ENCODE measurements around the gene TRIO.
"Not testable (repeated sequence)": the region's sequence is repeated elsewhere in the genome, so short reads cannot be mapped to it uniquely, and the experiment has no call there.

The TRIO gene

GRCh38 chr5:14142827-14143545 is at the start of gene TRIO:
Gene TRIO, plus strand, starts transcription at chr5:14143342. Its CDS starts 384 bp downstream, at chr5:14143726.
- H3K9me3 ChIP-seq, result no peaks in the 10 kb centered on the region
- no peaks in the 10 kb centered on the region for H3K27me3 ChIP-seq
- H3K36me3 ChIP-seq, result no peaks in the 10 kb centered on the region
- no peak for TF ChIP-seq Cebpa-rat (IDR thresholded peaks at IDR 0.05)
- H4K20me1 ChIP-seq, result peaks cover 43% of the 10 kb centered on the region
- peak within 1 kb of the TSS; percentile 96 for H3K9ac ChIP-seq
- peak within 1 kb of the TSS; percentile 95 for H3K27ac ChIP-seq
- peaks cover 37% of the 10 kb centered on the region for H3K4me1 ChIP-seq
- peak within 1 kb of the TSS; percentile 97 for H3K4me3 ChIP-seq
- H3K4me2 ChIP-seq, result peak within 1 kb of the TSS; percentile 93

DNA sequence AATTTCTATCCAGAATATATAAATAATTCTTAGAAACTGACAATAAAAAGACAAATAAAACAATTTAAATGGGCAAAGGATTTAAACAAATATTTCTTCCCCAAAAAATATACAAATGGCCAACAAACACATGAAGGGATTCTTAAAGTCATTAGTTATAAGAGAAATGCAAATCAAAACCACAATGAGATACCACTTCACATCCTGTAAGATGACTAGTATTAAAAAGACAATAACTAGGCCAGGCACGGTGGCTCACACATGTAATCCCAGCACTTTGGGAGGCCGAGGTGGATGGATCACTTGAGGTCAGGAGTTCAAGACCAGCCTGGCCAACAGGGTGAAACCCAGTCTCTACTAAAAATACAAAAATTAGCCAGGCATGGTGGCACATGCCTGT is 45.8 kb upstream of the TRIO start:
- not testable (repeated sequence) for H4K20me1 ChIP-seq, H3K4me1 ChIP-seq, H3K9ac ChIP-seq, H3K36me3 ChIP-seq, H3K4me2 ChIP-seq, H3K27ac ChIP-seq, H3K9me3 ChIP-seq, H3K27me3 ChIP-seq, H3K4me3 ChIP-seq

DNA sequence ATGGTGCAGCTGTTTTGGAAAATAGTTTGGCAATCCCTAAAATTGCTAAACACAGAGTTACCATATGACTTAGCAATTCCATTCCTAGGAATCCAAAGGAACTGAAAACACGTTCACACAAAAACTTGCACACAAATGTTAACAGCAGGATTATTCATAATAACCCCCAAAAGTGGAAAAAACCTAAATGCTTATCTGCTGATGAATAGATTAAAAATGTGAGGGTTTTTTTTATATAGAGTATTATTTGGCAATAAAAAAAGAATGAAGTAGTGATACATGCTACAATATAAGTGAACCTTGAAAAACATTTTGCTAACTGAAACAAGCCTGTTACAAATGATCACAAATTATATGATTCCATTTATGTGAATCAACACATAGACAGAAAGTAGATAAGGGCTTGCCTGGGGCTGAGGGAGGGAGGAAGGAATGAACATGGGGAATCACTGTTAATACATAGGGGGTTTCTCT is 45.1 kb upstream of the TRIO start:
- Histone ChIP-seq H3K36me3 (no peaks in the 10 kb centered on the region), H3K9me3 (peaks cover 1% of the 10 kb centered on the region; the same call in 1 of the 2 replicates), H3K4me3 (no peak overlapping the region), H3K27ac (no peak overlapping the region), H3K4me2 (no peak overlapping the region), H3K27me3 (no peaks in the 10 kb centered on the region), H4K20me1 (no peaks in the 10 kb centered on the region), H3K4me1 (no peaks in the 10 kb centered on the region), H3K9ac (no peak overlapping the region)
- TF ChIP-seq Cebpa-rat (IDR thresholded peaks at IDR 0.05), result no peak

- H3K4me3 ChIP-seq, result no peak overlapping the region
- no peak for TF ChIP-seq Cebpa-rat (IDR thresholded peaks at IDR 0.05)
- peaks cover 11% of the 10 kb centered on the region for H3K9me3 ChIP-seq
- H3K27me3 ChIP-seq, result no peaks in the 10 kb centered on the region
- no peak overlapping the region for H3K27ac ChIP-seq
- no peaks in the 10 kb centered on the region for H3K36me3 ChIP-seq
- no peak overlapping the region for H3K9ac ChIP-seq
- H4K20me1 ChIP-seq, result no peaks in the 10 kb centered on the region
- H3K4me2 ChIP-seq, result no peak overlapping the region
- no peaks in the 10 kb centered on the region for H3K4me1 ChIP-seq
These were observed 42.9 kb upstream of the TRIO start for GRCh38 chr5:14100281-14100680.

DNA sequence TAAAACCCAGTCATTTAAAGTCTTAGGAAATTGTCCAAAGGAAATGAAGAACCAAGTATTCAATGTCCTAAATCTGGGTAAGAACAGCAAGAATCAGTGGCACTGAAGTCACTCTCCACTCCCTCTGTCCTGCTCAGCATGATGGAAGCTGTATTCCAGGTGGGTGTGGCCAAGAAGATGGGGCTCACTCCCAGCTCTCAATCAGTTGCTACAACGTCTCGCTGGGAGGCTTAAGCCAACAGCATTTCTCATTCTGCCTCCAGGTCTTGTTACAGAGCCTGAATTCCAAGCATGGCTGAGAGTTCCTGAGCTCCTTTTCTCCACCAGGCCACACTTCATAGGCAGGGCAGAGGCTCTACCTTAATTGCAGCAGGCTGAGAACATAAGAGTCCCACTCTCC is 41.2 kb upstream of the TRIO start:
- no peaks in the 10 kb centered on the region for H4K20me1 ChIP-seq
- no peaks in the 10 kb centered on the region for H3K4me1 ChIP-seq
- peaks cover 11% of the 10 kb centered on the region for H3K9me3 ChIP-seq
- no peaks in the 10 kb centered on the region for H3K36me3 ChIP-seq
- TF ChIP-seq Cebpa-rat (IDR thresholded peaks at IDR 0.05), result no peak
- H3K27me3 ChIP-seq, result no peaks in the 10 kb centered on the region
- H3K9ac ChIP-seq, result no peak overlapping the region
- no peak overlapping the region for H3K27ac ChIP-seq
- no peak overlapping the region for H3K4me3 ChIP-seq
- no peak overlapping the region for H3K4me2 ChIP-seq

DNA sequence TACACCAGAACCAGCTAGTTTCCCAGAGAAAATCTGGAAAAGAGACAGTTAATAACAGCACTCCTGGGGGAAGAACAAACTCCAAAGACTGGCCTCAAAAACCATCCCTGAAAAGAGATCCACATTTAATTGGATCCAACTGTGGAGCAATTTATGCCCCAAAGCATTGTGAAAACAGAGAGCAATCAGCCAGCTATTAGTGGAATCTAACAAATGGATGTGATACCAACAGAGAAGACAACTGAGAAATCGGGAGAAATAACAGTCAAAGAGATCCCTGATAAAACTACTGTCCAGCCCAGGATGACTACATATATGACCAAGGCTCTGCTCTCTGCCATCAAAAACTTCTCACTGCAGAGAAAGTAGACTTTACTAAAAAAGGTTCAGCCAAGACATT is 40.5 kb upstream of the TRIO start:
- H3K4me2 ChIP-seq, result no peak overlapping the region
- no peaks in the 10 kb centered on the region for H3K36me3 ChIP-seq
- H3K9me3 ChIP-seq, result peaks cover 11% of the 10 kb centered on the region
- no peak overlapping the region for H3K27ac ChIP-seq
- H4K20me1 ChIP-seq, result no peaks in the 10 kb centered on the region
- no peak for TF ChIP-seq Cebpa-rat (IDR thresholded peaks at IDR 0.05)
- H3K9ac ChIP-seq, result no peak overlapping the region
- no peaks in the 10 kb centered on the region for H3K27me3 ChIP-seq
- H3K4me1 ChIP-seq, result no peaks in the 10 kb centered on the region
- H3K4me3 ChIP-seq, result no peak overlapping the region

- TF ChIP-seq Cebpa-rat (IDR thresholded peaks at IDR 0.05), result no peak
- Histone ChIP-seq H3K4me3 (no peak overlapping the region), H3K27me3 (no peaks in the 10 kb centered on the region), H4K20me1 (no peaks in the 10 kb centered on the region), H3K4me2 (no peak overlapping the region), H3K36me3 (no peaks in the 10 kb centered on the region), H3K27ac (no peak overlapping the region), H3K9ac (no peak overlapping the region), H3K4me1 (no peaks in the 10 kb centered on the region), H3K9me3 (peaks cover 11% of the 10 kb centered on the region)
These were observed 37.3 kb upstream of the TRIO start for GRCh38 chr5:14105718-14106410.

- peaks cover 11% of the 10 kb centered on the region for H3K9me3 ChIP-seq
- H3K4me3 ChIP-seq, result no peak overlapping the region
- no peak overlapping the region for H3K27ac ChIP-seq
- H3K4me1 ChIP-seq, result no peaks in the 10 kb centered on the region
- H3K36me3 ChIP-seq, result no peaks in the 10 kb centered on the region
- no peaks in the 10 kb centered on the region for H4K20me1 ChIP-seq
- H3K9ac ChIP-seq, result no peak overlapping the region
- no peak for TF ChIP-seq Cebpa-rat (IDR thresholded peaks at IDR 0.05)
- no peak overlapping the region for H3K4me2 ChIP-seq
- H3K27me3 ChIP-seq, result no peaks in the 10 kb centered on the region
These were observed 35.6 kb upstream of the TRIO start for GRCh38 chr5:14107536-14107935.

DNA sequence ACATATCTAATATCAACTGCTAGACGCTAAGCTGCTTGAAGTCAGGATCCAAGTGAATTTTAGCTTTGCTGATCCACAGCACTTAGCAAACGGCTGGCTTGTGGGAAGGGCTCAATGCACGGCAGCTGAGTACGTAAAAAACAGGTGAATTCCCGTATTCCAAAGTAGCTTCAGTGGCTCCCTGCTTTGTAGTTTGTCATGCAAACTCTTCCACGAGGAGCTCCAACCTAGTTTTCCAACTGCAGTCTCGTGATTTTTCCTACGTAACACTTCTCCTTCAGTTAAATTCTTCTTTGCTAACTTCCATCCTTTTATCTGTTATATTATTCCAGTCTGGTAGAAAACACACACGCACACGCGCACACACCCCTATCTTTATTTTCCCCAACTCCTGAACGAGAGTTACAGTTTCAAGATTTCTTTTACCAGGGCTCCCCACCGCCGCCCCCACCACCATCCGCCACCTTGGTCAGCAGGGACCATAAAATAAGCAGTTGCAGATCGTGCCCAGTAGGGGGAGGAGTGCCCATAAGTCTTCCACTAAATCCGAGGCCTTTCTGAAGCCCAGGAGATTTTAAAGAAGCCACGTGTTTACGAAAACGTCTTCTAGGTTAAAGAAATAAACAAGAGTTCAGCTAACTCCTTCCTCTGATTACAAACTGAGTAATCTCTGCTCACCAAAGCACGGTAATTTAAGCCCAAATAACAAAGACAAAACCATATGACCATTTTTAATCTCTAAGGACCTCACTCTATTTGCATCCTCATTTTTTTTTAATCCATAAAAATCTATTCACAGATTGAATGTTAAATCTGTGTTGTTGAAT is 34.8 kb upstream of the TRIO start:
- H3K27me3 ChIP-seq, result no peaks in the 10 kb centered on the region
- H4K20me1 ChIP-seq, result no peaks in the 10 kb centered on the region
- no peak overlapping the region for H3K4me3 ChIP-seq
- peaks cover 6% of the 10 kb centered on the region for H3K9me3 ChIP-seq
- H3K9ac ChIP-seq, result no peak overlapping the region
- H3K27ac ChIP-seq, result no peak overlapping the region
- H3K4me1 ChIP-seq, result no peaks in the 10 kb centered on the region
- no peaks in the 10 kb centered on the region for H3K36me3 ChIP-seq
- no peak for TF ChIP-seq Cebpa-rat (IDR thresholded peaks at IDR 0.05)
- no peak overlapping the region for H3K4me2 ChIP-seq

All from BLaER1 (cell line).